ENCODE results near the gene NUP214. TPM values are rescaled to one million over a fixed set of nuclear protein-coding genes. Genes with fewer than 3 reads are reported as not detected.

NUP214 gene
- total and polyA plus RNA-seq, 2 of the 8 experiments (the other 6 are each of a cell fraction or from before 2014, with no cell fraction given) = 28.6 to 50.2 TPM

GRCh38 chr9:131270171-131271015, 145.0 kb downstream of the NUP214 start:
- DNase-seq (ENCODE audit: low read depth in 1 of 2, low spot score in 2 of 2) = no peak
- H2AFZ ChIP-seq (ENCODE audit: low read length) = no peak overlapping the region; the same call in 1 of the 2 replicates

More at GRCh38 chr9:131270171-131271015, 145.0 kb downstream of the NUP214 start:
- H3K14ac ChIP-seq (ENCODE audit: insufficient read length) = no peak overlapping the region
- no peak overlapping the region for H2BK12ac ChIP-seq (ENCODE audit: low read depth, low read length)
- H3K4me2 ChIP-seq (ENCODE audit: insufficient read depth in 1 of 2, low read depth in 2 of 2, low read length in 2 of 2) = no peak overlapping the region
- WGBS, 2 experiments (ENCODE audit: extremely low coverage in 1 of 2, insufficient coverage in 1 of 2, insufficient read length in 1 of 2, insufficient replicate concordance in 2 of 2, low coverage in 1 of 2, low lambda C conversion rate in 2 of 2, missing lambda C conversion rate in 1 of 2) = 82% methylated on average over 19 of the region's 20 CpGs; no CpG with 5 or more reads in 1 of the 2 experiments
- no peaks in the 10 kb centered on the region for H3K79me2 ChIP-seq (ENCODE audit: control insufficient read depth in 1 of 2, insufficient read depth in 2 of 2, low read length in 2 of 2)
- H3K9ac ChIP-seq (replicated peaks in 1 of 4; ENCODE audit: extremely low read depth in 1 of 4, low read depth in 3 of 4, low read length in 3 of 4) = no peak overlapping the region
- H2BK5ac ChIP-seq (ENCODE audit: low read depth, low read length) = peak overlapping the region; percentile 40; the same call in 1 of the 2 replicates
- peak overlapping the region; percentile 75; the same call in 1 of the 2 replicates for H2BK15ac ChIP-seq (ENCODE audit: low read length)
- no peaks in the 10 kb centered on the region for H3K9me3 ChIP-seq (ENCODE audit: insufficient read depth in 2 of 2, low read depth in 1 of 2, low read length in 1 of 2)
- H2AK5ac ChIP-seq (ENCODE audit: low read depth, low read length) = peak overlapping the region; percentile 86; the same call in 1 of the 2 replicates
- H2BK20ac ChIP-seq (ENCODE audit: low read length) = no peak overlapping the region
- no peak overlapping the region for H3K4ac ChIP-seq (replicated peaks; ENCODE audit: insufficient read length, low read depth, low read length)
- H4K20me1 ChIP-seq (replicated peaks in 1 of 2; ENCODE audit: control insufficient read depth in 1 of 2, insufficient read depth in 2 of 2, low read length in 2 of 2) = no peaks in the 10 kb centered on the region
- H3K36me3 ChIP-seq (ENCODE audit: control insufficient read depth in 2 of 4, insufficient read depth in 4 of 4, low read length in 3 of 4) = no peaks in the 10 kb centered on the region
- H3K23me2 ChIP-seq (ENCODE audit: low read depth, low read length) = no peaks in the 10 kb centered on the region; the same call in 1 of the 2 replicates
- no peak for TF ChIP-seq GTF2F1 (IDR thresholded peaks at IDR 0.05; ENCODE audit: borderline replicate concordance, low read depth, low read length)
- TF ChIP-seq FOSL1 (IDR thresholded peaks at IDR 0.05; ENCODE audit: insufficient read depth, low read depth, low read length) = no peak
- TF ChIP-seq NANOG (IDR thresholded peaks at IDR 0.05; ENCODE audit: insufficient read depth, low read depth, low read length, poor library complexity, severe bottlenecking) = no peak
- no peak overlapping the region for H2BK120ac ChIP-seq (replicated peaks; ENCODE audit: low read depth, low read length)
- peak overlapping the region; percentile 51 for H4K5ac ChIP-seq (ENCODE audit: insufficient read length, low read depth, low read length)
- H4K91ac ChIP-seq (replicated peaks; ENCODE audit: insufficient read length, low read length) = no peak overlapping the region
- H3K4me3 ChIP-seq (ENCODE audit: extremely low read depth in 1 of 4, insufficient read depth in 2 of 4, low read depth in 3 of 4, low read length in 4 of 4) = no peak overlapping the region
- H3K18ac ChIP-seq (ENCODE audit: extremely low read depth, low read length) = peak overlapping the region; percentile 26; the same call in 1 of the 2 replicates
- no peak overlapping the region; the same call in 1 of the 2 replicates for H4K8ac ChIP-seq (ENCODE audit: extremely low read depth, insufficient read depth, low read length)
- H3K79me1 ChIP-seq (ENCODE audit: low read depth, low read length) = no peaks in the 10 kb centered on the region
- H3K23ac ChIP-seq (ENCODE audit: insufficient read length) = no peak overlapping the region
- no peak overlapping the region; the same call in 1 of the 2 replicates for H3K27ac ChIP-seq (ENCODE audit: low read depth, low read length)
- FAIRE-seq = no peak
- CTCF ChIA-PET (ENCODE audit: partially characterized antibody) = interaction anchor here (0.7 to 1.6 kb wide), 3 partner anchors 17 to 89 kb away, joined by 3 to 6 read pairs (median 6); no protein-coding TSS in a partner anchor
- POLR2A ChIA-PET (ENCODE audit: partially characterized antibody) = no interaction called here
- H3K27me3 ChIP-seq (replicated peaks in 1 of 4; ENCODE audit: control insufficient read depth in 3 of 4, extremely low read depth in 1 of 4, insufficient read depth in 3 of 4, low read length in 3 of 4) = peaks cover 0 to 2% (median under 1%) of the 10 kb centered on the region in 4 experiments; a peak in 2 of 7 replicates
- no peak overlapping the region for H3K56ac ChIP-seq (replicated peaks; ENCODE audit: insufficient read length, low read depth, low read length)
- peaks cover 3 to 11% (median 7%) of the 10 kb centered on the region in 4 experiments; a peak in 5 of 7 replicates for H3K4me1 ChIP-seq (replicated peaks in 1 of 4; ENCODE audit: control insufficient read depth in 3 of 4, insufficient read depth in 4 of 4, low read length in 3 of 4)

Data from H1 (cell line).